Breast epithelium (tissue), 4 donors: ENCODE data around the gene IVL. TPM values are rescaled to one million over a fixed set of nuclear protein-coding genes. Genes with fewer than 3 reads are reported as not detected.

Source experiments
- DNase-seq, 2 donors: peaks; one replicate each; pipeline ENCODE4 v3.0.0-alpha.2; 2019; ENCODE audit warnings: low spot score in 2 of 2
- H3K27ac ChIP-seq, 2 donors: fragments of 200-600 bp; sonication (generic) in 1 of 2; one replicate each; pipeline ENCODE4 v1.5.1; 2016 to 2019; ENCODE audit warnings: mild to moderate bottlenecking in 1 of 2
- H3K27me3 ChIP-seq, 2 donors: fragments of 200-600 bp; sonication (generic) in 1 of 2; one replicate each; pipeline versions ENCODE4 v1.5.1 to v1.6.0; 2017 to 2019; ENCODE audit warnings: control low read depth in 1 of 2, mild to moderate bottlenecking in 1 of 2
- H3K36me3 ChIP-seq: fragments of 200-600 bp; one replicate; pipeline ENCODE4 v1.5.1; 2019
- H3K4me1 ChIP-seq, 2 donors: fragments of 200-600 bp; sonication (generic); one replicate each; pipeline ENCODE4 v1.5.1; 2016 to 2019; ENCODE audit warnings: control low read depth in 1 of 2
- H3K4me3 ChIP-seq, 3 donors: fragments of 200-600 bp; sonication (generic); 1 replicate in 2 of 3; 2 replicates in 1 of 3; pipeline ENCODE4 v1.5.1; 2016 to 2019; ENCODE audit warnings: mild to moderate bottlenecking in 3 of 3, moderate library complexity in 2 of 3
- H3K9me3 ChIP-seq, 2 donors: fragments of 200-600 bp; sonication (generic) in 1 of 2; one replicate each; pipeline ENCODE4 v1.5.1; 2016 to 2019; ENCODE audit warnings: control low read depth in 1 of 2
- POLR2A ChIP-seq: fragments of 450-650 bp; IDR thresholded peaks from one replicate; pipeline ENCODE4 v1.6.1; 2016; ENCODE audit warnings: antibody characterized with exemption, mild to moderate bottlenecking, moderate library complexity
- POLR2AphosphoS5 ChIP-seq, 3 donors: sonication (generic); formaldehyde crosslinking; IDR thresholded peaks; one replicate each; pipeline ENCODE4 v1.6.1; 2017; ENCODE audit warnings: antibody characterized with exemption in 3 of 3
- intact Hi-C: fragments of 100-400 bp; cut with DNase I; formaldehyde crosslinking; loops from one replicate; pipeline ENCODE4 v1.15.1; 2023; ENCODE audit warnings: low total_unique reads
- total RNA-seq, 3 donors: library from RNA; depleted of rRNA; stranded (reverse); fragments of >200 nt; gene quantifications; one replicate each; pipeline ENCODE4 v1.1.0, GENCODE V29; 2016
- TF ChIP-seq, protein P1 (sequence below), 3 donors: fragments of 450-650 bp; IDR thresholded peaks; one replicate each; pipeline ENCODE4 v1.5.1; 2016 to 2017; ENCODE audit warnings: antibody characterized with exemption in 3 of 3, mild to moderate bottlenecking in 3 of 3, moderate library complexity in 3 of 3

IVL gene
- total RNA-seq, 3 donors from 2014 or later: not detected

DNA sequence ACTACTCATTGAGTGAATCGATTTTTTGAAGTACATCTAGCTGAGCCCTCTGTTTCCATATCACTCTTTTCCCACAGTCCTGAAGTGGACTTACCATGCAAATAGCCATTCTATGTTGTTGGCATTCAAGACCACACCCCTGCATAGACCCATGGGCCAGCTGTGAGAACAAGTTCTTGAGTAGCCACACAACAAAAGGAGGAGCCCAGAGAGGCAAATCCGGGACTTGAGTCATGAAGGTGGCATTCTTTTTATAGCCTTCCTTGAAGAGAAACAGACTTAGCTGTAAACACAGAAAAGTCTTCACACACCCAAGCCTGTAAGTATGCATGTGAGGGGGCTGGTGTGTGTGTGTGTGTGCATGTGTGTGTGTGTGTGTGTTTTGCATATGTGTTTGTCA, 24.9 kb downstream of the IVL start:
- Histone ChIP-seq H3K27me3 (no peaks in the 10 kb centered on the region), H3K9me3 (no peaks in the 10 kb centered on the region), H3K36me3 (no peaks in the 10 kb centered on the region), H3K4me1 (no peaks in the 10 kb centered on the region), H3K4me3 (no peak overlapping the region), H3K27ac (no peak overlapping the region)
- intact Hi-C loops: no loop called here
- no peak for DNase-seq
- TF ChIP-seq POLR2AphosphoS5 (IDR thresholded peaks at IDR 0.05): no peak
- TF ChIP-seq POLR2A: no peak
- TF ChIP-seq, protein P1, sequence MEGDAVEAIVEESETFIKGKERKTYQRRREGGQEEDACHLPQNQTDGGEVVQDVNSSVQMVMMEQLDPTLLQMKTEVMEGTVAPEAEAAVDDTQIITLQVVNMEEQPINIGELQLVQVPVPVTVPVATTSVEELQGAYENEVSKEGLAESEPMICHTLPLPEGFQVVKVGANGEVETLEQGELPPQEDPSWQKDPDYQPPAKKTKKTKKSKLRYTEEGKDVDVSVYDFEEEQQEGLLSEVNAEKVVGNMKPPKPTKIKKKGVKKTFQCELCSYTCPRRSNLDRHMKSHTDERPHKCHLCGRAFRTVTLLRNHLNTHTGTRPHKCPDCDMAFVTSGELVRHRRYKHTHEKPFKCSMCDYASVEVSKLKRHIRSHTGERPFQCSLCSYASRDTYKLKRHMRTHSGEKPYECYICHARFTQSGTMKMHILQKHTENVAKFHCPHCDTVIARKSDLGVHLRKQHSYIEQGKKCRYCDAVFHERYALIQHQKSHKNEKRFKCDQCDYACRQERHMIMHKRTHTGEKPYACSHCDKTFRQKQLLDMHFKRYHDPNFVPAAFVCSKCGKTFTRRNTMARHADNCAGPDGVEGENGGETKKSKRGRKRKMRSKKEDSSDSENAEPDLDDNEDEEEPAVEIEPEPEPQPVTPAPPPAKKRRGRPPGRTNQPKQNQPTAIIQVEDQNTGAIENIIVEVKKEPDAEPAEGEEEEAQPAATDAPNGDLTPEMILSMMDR (IDR thresholded peaks at IDR 0.05): no peak

DNA sequence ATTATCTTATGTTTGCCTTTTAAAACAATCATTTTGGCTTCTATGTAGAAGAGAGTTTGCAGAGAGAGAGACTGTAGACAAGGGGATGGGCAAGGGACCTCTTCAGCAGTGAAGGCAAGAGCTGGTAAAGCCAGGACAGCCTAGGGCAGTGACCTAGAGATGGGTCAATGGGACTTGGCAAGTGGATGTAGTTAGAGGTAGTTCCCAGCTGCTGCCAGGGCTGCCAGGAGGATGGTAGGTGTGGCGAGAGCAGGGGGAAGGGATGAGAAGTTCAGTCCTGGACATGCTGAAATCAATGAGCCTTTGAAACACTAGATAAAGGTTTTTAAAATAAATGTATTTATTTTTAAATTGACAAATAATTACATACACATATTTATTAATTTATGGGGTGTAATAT, 32.3 kb downstream of the IVL start:
- no peak overlapping the region for H3K27ac ChIP-seq
- no peak overlapping the region for H3K4me3 ChIP-seq
- no peak for TF ChIP-seq POLR2AphosphoS5 (IDR thresholded peaks at IDR 0.05)
- TF ChIP-seq, protein P1 (IDR thresholded peaks at IDR 0.05): no peak
- no peak for TF ChIP-seq POLR2A
- DNase-seq: no peak
- no peaks in the 10 kb centered on the region for H3K9me3 ChIP-seq
- H3K4me1 ChIP-seq: no peaks in the 10 kb centered on the region
- intact Hi-C loops: loop anchor here (5.0 kb wide), 1 partner anchor 353 kb away; no protein-coding TSS in a partner anchor
- H3K36me3 ChIP-seq: no peaks in the 10 kb centered on the region
- no peaks in the 10 kb centered on the region for H3K27me3 ChIP-seq

DNA sequence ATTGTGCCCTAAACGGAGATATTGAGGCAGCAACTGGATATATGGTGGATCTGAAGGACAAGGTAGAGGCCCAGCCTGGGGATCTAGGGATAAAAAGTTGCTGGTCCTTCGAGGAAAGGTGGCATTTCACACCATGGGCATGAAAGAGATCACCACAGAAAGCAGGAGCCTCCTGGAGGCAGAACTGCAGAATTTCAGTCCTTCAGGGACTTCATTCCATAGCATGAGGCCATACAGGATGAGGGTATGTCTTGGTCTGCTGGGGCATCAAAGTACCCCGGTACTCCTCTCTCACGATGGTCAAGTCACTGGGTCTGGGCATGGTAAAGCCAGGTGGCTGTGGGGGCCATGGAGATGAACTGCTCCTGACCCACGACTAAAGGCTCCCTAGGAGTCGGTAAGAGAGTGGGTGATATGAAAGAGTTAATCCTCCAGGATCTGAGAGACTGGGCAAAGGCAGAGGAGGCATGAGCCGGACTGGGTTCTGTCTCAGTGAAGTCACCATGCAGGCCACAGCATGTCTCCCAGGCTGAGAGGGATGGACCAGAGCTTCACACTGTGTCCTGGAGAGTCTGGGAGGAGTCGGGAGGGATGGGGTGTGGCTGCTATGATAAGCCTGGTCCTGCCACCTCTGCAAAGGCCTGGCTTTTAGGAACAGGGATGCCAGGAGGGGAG, 32.8 kb downstream of the IVL start:
- no peaks in the 10 kb centered on the region for H3K27me3 ChIP-seq
- intact Hi-C loops: loop anchor here (5.0 kb wide), 1 partner anchor 354 kb away; no protein-coding TSS in a partner anchor
- no peak overlapping the region for H3K4me3 ChIP-seq
- DNase-seq: no peak
- no peaks in the 10 kb centered on the region for H3K4me1 ChIP-seq
- no peak overlapping the region for H3K27ac ChIP-seq
- no peak for TF ChIP-seq POLR2A
- TF ChIP-seq POLR2AphosphoS5 (IDR thresholded peaks at IDR 0.05): no peak
- TF ChIP-seq, protein P1 (IDR thresholded peaks at IDR 0.05): no peak
- H3K36me3 ChIP-seq: no peaks in the 10 kb centered on the region
- H3K9me3 ChIP-seq: no peaks in the 10 kb centered on the region

DNA sequence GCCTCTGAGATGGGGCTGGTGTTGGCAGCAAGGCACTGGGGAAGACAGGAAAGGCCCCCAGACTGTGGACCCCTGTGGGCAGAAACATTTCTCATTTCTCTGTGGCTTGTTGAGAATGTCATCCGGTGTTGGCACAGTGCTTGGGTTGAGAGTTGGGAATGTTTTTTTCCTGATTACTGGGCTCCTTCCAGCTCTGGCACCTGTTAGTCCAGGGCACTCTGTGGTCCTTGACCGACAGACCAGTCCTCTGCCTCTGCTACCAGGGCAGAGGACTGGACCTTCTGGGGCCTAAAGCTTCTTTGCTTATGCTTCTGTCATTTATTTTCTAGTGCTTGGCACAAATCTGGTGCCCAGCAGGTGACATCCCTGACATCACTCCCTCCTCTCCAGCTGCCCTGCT, 33.8 kb downstream of the IVL start:
- DNase-seq: no peak
- H3K4me3 ChIP-seq: no peak overlapping the region
- TF ChIP-seq, protein P1 (IDR thresholded peaks at IDR 0.05): no peak
- TF ChIP-seq POLR2AphosphoS5 (IDR thresholded peaks at IDR 0.05): no peak
- TF ChIP-seq POLR2A: no peak
- peaks cover 0 to 4% of the 10 kb centered on the region in 2 donors for H3K27me3 ChIP-seq
- H3K36me3 ChIP-seq: no peaks in the 10 kb centered on the region
- no peak overlapping the region for H3K27ac ChIP-seq
- no peaks in the 10 kb centered on the region for H3K4me1 ChIP-seq
- no peaks in the 10 kb centered on the region for H3K9me3 ChIP-seq
- intact Hi-C loops: loop anchor here (5.0 kb wide), 1 partner anchor 355 kb away; no protein-coding TSS in a partner anchor

DNA sequence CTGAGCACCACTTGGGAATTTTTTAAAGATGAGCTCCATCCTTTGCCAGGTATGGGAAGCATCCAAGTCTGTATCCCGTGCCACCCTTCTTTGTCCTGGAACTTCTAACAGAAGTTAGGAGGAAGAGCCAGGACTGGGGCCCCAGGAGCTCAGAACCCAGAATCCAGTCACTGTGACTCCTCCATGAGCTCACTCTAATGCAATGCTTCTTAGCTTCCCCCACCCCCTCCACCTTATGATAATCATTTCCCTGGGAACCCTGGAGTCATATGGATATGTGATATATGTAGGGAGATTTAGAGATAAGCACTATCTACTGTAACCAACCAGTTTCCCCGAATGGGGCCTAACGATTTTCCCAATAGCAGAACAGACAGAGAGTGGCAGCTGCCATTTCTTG, 37.9 kb downstream of the IVL start:
- H3K36me3 ChIP-seq: no peaks in the 10 kb centered on the region
- no peaks in the 10 kb centered on the region for H3K9me3 ChIP-seq
- peaks cover 0 to 4% of the 10 kb centered on the region in 2 donors for H3K27me3 ChIP-seq
- H3K4me1 ChIP-seq: no peaks in the 10 kb centered on the region
- intact Hi-C loops: no loop called here
- H3K27ac ChIP-seq: no peak overlapping the region
- H3K4me3 ChIP-seq: no peak overlapping the region
- DNase-seq: no peak
- TF ChIP-seq POLR2AphosphoS5 (IDR thresholded peaks at IDR 0.05) (no peak), POLR2A (no peak)
- TF ChIP-seq, protein P1 (IDR thresholded peaks at IDR 0.05): no peak
